WTC11 (cell line): ENCODE measurements around the gene MYO3A. TPM values are rescaled to one million over a fixed set of nuclear protein-coding genes. Genes with fewer than 3 reads are reported as not detected.

ENCODE experiments used
- ATAC-seq: fragments of 200-7000 bp; cut with Tn5 transposase; 2 replicates; pipeline ENCODE4 v1.10.0; 2021; ENCODE audit warnings: mild to moderate bottlenecking, moderate library complexity
- CTCF ChIA-PET: fragments of 300-600 bp; sonication (Branson Sonifier 250); formaldehyde crosslinking; loops from one replicate; lab custom pipeline; 2021; ENCODE audit warnings: antibody characterized with exemption; lab: Charles Lee
- POLR2A ChIA-PET: fragments of 350-600 bp; sonication (Branson Sonifier 250); formaldehyde crosslinking; loops from one replicate; lab custom pipeline; 2021; ENCODE audit warnings: antibody characterized with exemption; lab: Charles Lee
- DNase-seq: peaks from one replicate; pipeline ENCODE4 v3.0.0; 2021; ENCODE audit warnings: low spot score
- H3K27ac Mint-ChIP-seq: 2 replicates; pipeline ENCODE4 v1.8.0; 2021; ENCODE audit warnings: mixed read lengths
- H3K27me3 Mint-ChIP-seq: 2 replicates; pipeline ENCODE4 v1.8.0; 2021; ENCODE audit warnings: low read depth, mild to moderate bottlenecking, moderate library complexity, mixed read lengths
- H3K36me3 Mint-ChIP-seq: 2 replicates; pipeline ENCODE4 v1.8.0; 2021; ENCODE audit warnings: mixed read lengths
- H3K4me1 Mint-ChIP-seq: 2 replicates; pipeline ENCODE4 v1.8.0; 2022; ENCODE audit warnings: mixed read lengths
- H3K4me3 Mint-ChIP-seq: 2 replicates; pipeline ENCODE4 v1.8.0; 2021; ENCODE audit warnings: mild to moderate bottlenecking, moderate library complexity, mixed read lengths
- H3K9me3 Mint-ChIP-seq: 2 replicates; pipeline ENCODE4 v1.8.0; 2021; ENCODE audit warnings: mixed read lengths
- ARID4B ChIP-seq: sonication (generic); formaldehyde crosslinking; IDR thresholded peaks from 2 replicates; pipeline ENCODE4 v1.8.0; 2023; ENCODE audit warnings: missing genetic modification reagents, mild to moderate bottlenecking, borderline replicate concordance
- ATF1 ChIP-seq: sonication (generic); formaldehyde crosslinking; IDR thresholded peaks from 2 replicates; pipeline ENCODE4 v1.8.1; 2023; ENCODE audit warnings: mild to moderate bottlenecking, moderate library complexity, missing genetic modification reagents
- CDX4 ChIP-seq: fragments of 250-450 bp; sonication (Bioruptor Pico); IDR thresholded peaks from 2 replicates; pipeline ENCODE4 v1.9.0; 2021; ENCODE audit warnings: moderate library complexity, mild to moderate bottlenecking, inconsistent platforms, borderline replicate concordance
- E2F1 ChIP-seq: sonication (generic); formaldehyde crosslinking; IDR thresholded peaks from 2 replicates; pipeline ENCODE4 v1.8.0; 2022; ENCODE audit warnings: mild to moderate bottlenecking, missing genetic modification reagents
- ELF4 ChIP-seq: sonication (generic); formaldehyde crosslinking; IDR thresholded peaks from 2 replicates; pipeline ENCODE4 v1.8.1; 2022; ENCODE audit warnings: low read depth, mild to moderate bottlenecking, moderate library complexity, missing genetic modification reagents
- JUN ChIP-seq: sonication (generic); formaldehyde crosslinking; IDR thresholded peaks from 2 replicates; pipeline ENCODE4 v1.8.0; 2023; ENCODE audit warnings: mild to moderate bottlenecking, missing genetic modification reagents
- KAT7 ChIP-seq: sonication (generic); formaldehyde crosslinking; IDR thresholded peaks from 2 replicates; pipeline ENCODE4 v1.8.1; 2023; ENCODE audit warnings: missing genetic modification reagents, mild to moderate bottlenecking, borderline replicate concordance
- NFYB ChIP-seq: sonication (generic); formaldehyde crosslinking; conservative IDR thresholded peaks from 2 replicates; pipeline ENCODE4 v1.8.0; 2022; ENCODE audit warnings: low read depth, missing genetic modification reagents
- PREB ChIP-seq: sonication (generic); formaldehyde crosslinking; IDR thresholded peaks from 2 replicates; pipeline ENCODE4 v1.8.1; 2022; ENCODE audit warnings: mild to moderate bottlenecking, missing genetic modification reagents, moderate library complexity, borderline replicate concordance
- PRRX2 ChIP-seq: fragments of 250-450 bp; sonication (Bioruptor Pico); IDR thresholded peaks from 2 replicates; pipeline ENCODE4 v1.8.0; 2021; ENCODE audit warnings: mild to moderate bottlenecking
- RELA ChIP-seq: sonication (generic); formaldehyde crosslinking; IDR thresholded peaks from 2 replicates; pipeline ENCODE4 v1.8.1; 2022; ENCODE audit warnings: missing genetic modification reagents, mild to moderate bottlenecking, borderline replicate concordance
- SOX15 ChIP-seq: fragments of 250-450 bp; sonication (Bioruptor Pico); IDR thresholded peaks from 2 replicates; pipeline ENCODE4 v1.9.0; 2021; ENCODE audit warnings: mild to moderate bottlenecking
- STAT6 ChIP-seq: sonication (generic); formaldehyde crosslinking; conservative IDR thresholded peaks from 2 replicates; pipeline ENCODE4 v1.8.1; 2023; ENCODE audit warnings: mild to moderate bottlenecking, low read depth, missing genetic modification reagents, moderate library complexity
- USF2 ChIP-seq: sonication (generic); formaldehyde crosslinking; IDR thresholded peaks from 2 replicates; pipeline ENCODE4 v1.8.1; 2023; ENCODE audit warnings: mild to moderate bottlenecking, missing genetic modification reagents, moderate library complexity
- ZBTB43 ChIP-seq: sonication (generic); formaldehyde crosslinking; IDR thresholded peaks from 2 replicates; pipeline ENCODE4 v1.8.1; 2023; ENCODE audit warnings: mild to moderate bottlenecking, missing genetic modification reagents
- ZNF121 ChIP-seq: sonication (generic); formaldehyde crosslinking; IDR thresholded peaks from 2 replicates; pipeline ENCODE4 v1.8.0; 2023; ENCODE audit warnings: missing genetic modification reagents
- ZNF138 ChIP-seq: sonication (generic); formaldehyde crosslinking; conservative IDR thresholded peaks from 2 replicates; pipeline ENCODE4 v1.8.1; 2022; ENCODE audit warnings: mild to moderate bottlenecking, moderate library complexity, missing genetic modification reagents
- ZNF396 ChIP-seq: fragments of 250-450 bp; sonication (Bioruptor Pico); IDR thresholded peaks from 2 replicates; pipeline ENCODE4 v1.8.0; 2021; ENCODE audit warnings: mild to moderate bottlenecking, moderate library complexity, borderline replicate concordance
- ZNF416 ChIP-seq: fragments of 250-450 bp; sonication (Bioruptor Pico); IDR thresholded peaks from 2 replicates; pipeline ENCODE4 v1.9.0; 2021; ENCODE audit warnings: mild to moderate bottlenecking, inconsistent platforms
- ZNF512 ChIP-seq: sonication (generic); formaldehyde crosslinking; IDR thresholded peaks from 2 replicates; pipeline ENCODE4 v1.8.1; 2022; ENCODE audit warnings: missing genetic modification reagents, borderline replicate concordance
- ZNF671 ChIP-seq: fragments of 250-450 bp; sonication (Bioruptor Pico); IDR thresholded peaks from 2 replicates; pipeline ENCODE4 v1.8.0; 2021; ENCODE audit warnings: mild to moderate bottlenecking
- ZSCAN18 ChIP-seq: fragments of 250-450 bp; sonication (Bioruptor Pico); IDR thresholded peaks from 2 replicates; pipeline ENCODE4 v2.1.2; 2022; ENCODE audit warnings: mild to moderate bottlenecking, moderate library complexity
- total RNA-seq: library from RNA; stranded (reverse); gene quantifications from 3 replicates; pipeline ENCODE4 v1.2.3, GENCODE V29; 2021

MYO3A gene
- total RNA-seq, 1 experiment from 2014 or later = 3.7 TPM

- TF ChIP-seq E2F1 (CRISPR knock-in tag) = no peak
- no peak for TF ChIP-seq RELA
- no peak for TF ChIP-seq USF2 (CRISPR knock-in tag)
- TF ChIP-seq ZNF138 = no peak
- TF ChIP-seq ZNF416 = no peak
- TF ChIP-seq ZNF396 (CRISPR knock-in tag) = no peak
- no peak for TF ChIP-seq PREB
- no peak for TF ChIP-seq ATF1 (CRISPR knock-in tag)
- TF ChIP-seq ELF4 (CRISPR knock-in tag) = no peak
- TF ChIP-seq ZBTB43 = no peak
- no peak for TF ChIP-seq ZNF121 (CRISPR knock-in tag)
These were observed 32.0 kb upstream of the MYO3A start (continued) for GRCh38 chr10:25902002-25902401.

GRCh38 chr10:25907261-25907660 is 26.8 kb upstream of the MYO3A start:
- H3K27ac Mint-ChIP-seq = no peak overlapping the region
- peaks cover 14% of the 10 kb centered on the region for H3K4me1 Mint-ChIP-seq
- POLR2A ChIA-PET = no interaction called here
- peaks cover 21% of the 10 kb centered on the region for H3K36me3 Mint-ChIP-seq
- DNase-seq (no peak), ATAC-seq (no peak)
- H3K9me3 Mint-ChIP-seq = peaks cover 30% of the 10 kb centered on the region
- no peaks in the 10 kb centered on the region for H3K27me3 Mint-ChIP-seq
- CTCF ChIA-PET = interaction anchor here (0.7 kb wide), 1 partner anchor 32 kb away, joined by 3 read pairs; no protein-coding TSS in a partner anchor
- H3K4me3 Mint-ChIP-seq = no peak overlapping the region
- TF ChIP-seq NFYB (CRISPR knock-in tag) = no peak
- TF ChIP-seq ZNF671 (CRISPR knock-in tag) = no peak
- no peak for TF ChIP-seq JUN (CRISPR knock-in tag)
- TF ChIP-seq ZNF512 = no peak
- TF ChIP-seq CDX4 (CRISPR knock-in tag) = no peak
- no peak for TF ChIP-seq ARID4B (CRISPR knock-in tag)
- TF ChIP-seq STAT6 (CRISPR knock-in tag) = no peak
- no peak for TF ChIP-seq SOX15 (CRISPR knock-in tag)
- TF ChIP-seq PRRX2 (CRISPR knock-in tag) = no peak
- TF ChIP-seq KAT7 = no peak
- TF ChIP-seq ZSCAN18 (CRISPR knock-in tag) = no peak
- TF ChIP-seq ELF4 (CRISPR knock-in tag) = no peak
